Hematopoietic multipotent progenitor cell treated with erythropoietin and hydrocortisone succinate and interleukin-3 and kit ligand, for 8 days (in vitro differentiated cells): ENCODE data around the gene RSPH10B.
"Not testable (repeated sequence)": the region's sequence is repeated elsewhere in the genome, so short reads cannot be mapped to it uniquely, and the experiment has no call there.

Experiments
- DNase-seq: peaks from one replicate; pipeline ENCODE4 v3.0.0-alpha.2; 2015

RSPH10B gene

DNA sequence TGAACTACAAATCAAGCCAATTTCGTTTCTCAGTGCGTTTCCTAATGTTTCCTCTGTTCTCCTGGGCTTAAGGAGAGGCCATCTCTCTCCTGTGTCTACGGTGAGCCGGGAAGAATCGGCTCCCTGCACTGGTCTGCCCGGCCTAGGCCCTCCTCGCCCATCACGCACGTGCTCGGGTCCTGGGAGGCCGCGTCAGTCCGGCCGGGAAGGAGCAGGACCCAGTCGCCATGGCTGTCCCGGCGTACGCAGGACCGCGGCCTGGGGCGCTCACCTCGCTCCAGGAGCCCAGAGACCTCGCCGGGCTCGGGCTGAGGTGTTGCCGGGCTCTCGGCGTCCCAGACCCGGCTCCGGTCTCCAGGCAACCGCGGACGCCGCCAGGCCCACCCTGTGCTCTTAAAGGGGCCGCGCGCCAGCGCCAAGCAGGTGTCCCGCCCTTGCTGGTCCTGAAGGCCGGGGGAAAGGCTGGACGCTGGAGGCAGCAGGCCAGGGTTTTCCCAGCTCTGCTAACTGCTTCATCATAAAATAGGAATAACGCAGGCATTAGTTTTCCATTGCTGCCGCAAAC is at the start of gene RSPH10B:
Gene RSPH10B (minus strand): TSS at position 343 of the 565 bp plus-strand sequence. CDS start 3,573 bp downstream, outside the sequence.
- not testable (repeated sequence) for DNase-seq

DNA sequence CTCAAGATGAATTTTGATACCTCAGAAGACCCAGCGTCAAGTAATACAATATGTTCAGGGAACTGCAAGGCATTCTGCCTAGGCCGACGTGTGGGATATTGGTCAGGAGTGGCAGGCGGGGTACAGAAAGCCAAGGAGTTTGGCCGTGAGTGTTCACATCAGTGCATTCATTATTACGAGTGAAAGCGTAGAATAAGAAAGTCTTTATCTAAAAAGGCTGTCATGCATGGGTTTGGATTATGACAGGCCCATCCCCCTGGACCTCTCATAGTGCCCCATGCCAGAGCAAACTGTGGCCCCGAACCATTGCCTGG is 46.1 kb upstream of the RSPH10B start:
- no peak for DNase-seq

DNA sequence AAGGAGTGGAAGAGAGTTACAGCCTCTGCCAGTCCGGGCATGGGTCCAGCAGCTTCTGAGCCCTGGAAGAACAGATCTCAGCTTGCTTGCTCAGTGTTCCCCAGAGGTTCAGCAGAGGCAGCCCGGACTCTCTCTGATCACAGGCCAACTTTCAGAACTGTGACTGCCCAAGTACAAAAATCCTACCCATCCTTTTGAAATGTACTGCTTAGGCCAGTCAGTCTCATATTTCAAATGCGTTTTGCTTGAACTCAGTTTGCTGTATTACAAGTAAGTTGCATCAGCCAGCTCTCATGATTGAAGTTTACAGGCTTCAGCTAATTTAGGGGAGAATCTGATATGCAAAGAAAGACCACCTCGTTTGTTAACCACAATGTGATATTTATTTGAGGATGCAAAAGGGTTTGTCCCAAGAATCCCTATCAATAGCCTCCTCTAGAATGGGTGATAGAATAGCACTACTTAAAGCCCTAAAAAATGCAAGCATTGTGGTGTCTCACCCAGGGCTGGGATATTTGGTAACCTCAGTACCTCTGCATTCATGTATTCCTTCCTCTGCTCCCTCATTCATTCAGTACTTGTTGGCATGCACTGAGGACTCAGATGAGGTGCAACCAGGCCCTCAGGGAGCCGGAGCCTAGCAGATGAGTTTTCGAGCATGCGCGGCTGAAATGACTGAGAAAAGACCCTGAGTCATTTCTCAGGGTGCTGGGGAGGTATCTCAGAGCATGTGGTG is 45.6 kb upstream of the RSPH10B start:
- peak; percentile 51 for DNase-seq

DNA sequence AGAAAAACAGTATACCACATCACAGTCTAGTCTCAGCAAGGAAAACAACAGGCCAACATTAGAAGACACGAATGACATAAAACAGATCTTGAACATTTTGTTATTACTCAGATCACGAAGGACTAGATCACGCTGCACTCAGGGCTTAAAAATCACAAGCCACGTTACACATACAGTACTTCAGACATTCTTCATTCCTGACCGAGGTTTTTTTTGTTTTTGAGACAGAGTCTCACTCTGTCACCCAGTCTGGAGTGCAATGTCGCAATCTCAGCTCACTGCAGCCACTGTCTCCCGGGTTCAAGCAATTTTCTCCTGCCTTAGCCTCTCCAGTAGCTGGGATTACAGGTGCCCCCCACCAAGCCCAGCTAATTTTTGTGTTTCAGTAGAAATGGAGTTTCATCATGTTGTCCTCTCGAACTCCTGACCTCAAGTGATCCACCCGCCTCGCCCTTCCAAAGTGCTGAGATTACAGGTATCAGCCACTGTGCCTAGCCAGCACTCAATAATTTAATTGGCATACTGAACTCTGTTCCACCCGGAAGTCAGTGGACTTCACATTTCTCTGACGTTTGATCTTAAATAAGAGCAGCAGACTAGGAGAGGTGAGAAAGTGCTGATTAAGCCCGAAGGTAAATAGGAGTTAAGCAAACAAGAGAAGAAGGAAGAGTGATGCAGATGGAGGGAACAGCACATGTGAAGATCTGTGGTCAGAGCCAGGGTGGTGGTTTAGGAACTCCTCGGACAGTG is 42.0 kb upstream of the RSPH10B start:
- DNase-seq: no peak

DNA sequence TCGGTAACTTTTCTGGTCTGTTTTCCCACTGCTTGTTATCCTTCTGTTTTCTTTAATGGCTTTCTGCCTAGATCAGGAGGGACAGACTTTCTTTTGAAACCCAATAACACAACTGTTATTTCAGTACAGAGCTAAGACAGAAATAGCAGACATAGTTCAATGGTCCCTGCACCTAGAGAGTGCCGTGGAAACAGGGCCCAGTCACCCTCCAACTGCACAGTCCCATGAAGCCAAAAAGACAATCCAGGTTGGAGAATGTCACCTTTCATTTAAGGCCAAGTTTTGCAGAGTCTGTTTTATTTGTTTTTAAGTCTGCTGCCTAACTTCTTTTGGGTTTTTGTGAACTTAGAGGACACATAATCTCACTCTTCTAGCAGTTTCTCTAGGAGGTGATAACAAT is 41.1 kb upstream of the RSPH10B start:
- no peak for DNase-seq

DNA sequence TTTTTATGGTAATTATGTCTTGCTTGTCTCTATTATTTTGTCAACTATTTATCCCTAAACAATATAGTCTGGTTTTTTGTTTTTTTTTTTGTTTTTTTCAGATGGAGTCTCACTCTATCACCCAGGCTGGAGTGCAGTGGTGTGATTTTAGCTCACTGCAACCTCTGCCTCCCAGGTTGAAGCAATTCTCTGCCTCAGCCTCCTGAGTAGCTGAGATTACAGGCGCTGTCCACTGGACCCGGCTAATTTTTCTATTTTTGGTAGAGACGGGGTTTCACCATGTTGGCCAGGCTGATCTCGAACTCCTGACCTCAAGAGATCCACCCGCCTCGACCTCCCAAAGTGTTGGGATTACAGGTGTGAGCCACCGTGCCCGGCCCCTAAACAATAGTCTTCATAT is 39.9 kb upstream of the RSPH10B start:
- DNase-seq: not testable (repeated sequence)

DNA sequence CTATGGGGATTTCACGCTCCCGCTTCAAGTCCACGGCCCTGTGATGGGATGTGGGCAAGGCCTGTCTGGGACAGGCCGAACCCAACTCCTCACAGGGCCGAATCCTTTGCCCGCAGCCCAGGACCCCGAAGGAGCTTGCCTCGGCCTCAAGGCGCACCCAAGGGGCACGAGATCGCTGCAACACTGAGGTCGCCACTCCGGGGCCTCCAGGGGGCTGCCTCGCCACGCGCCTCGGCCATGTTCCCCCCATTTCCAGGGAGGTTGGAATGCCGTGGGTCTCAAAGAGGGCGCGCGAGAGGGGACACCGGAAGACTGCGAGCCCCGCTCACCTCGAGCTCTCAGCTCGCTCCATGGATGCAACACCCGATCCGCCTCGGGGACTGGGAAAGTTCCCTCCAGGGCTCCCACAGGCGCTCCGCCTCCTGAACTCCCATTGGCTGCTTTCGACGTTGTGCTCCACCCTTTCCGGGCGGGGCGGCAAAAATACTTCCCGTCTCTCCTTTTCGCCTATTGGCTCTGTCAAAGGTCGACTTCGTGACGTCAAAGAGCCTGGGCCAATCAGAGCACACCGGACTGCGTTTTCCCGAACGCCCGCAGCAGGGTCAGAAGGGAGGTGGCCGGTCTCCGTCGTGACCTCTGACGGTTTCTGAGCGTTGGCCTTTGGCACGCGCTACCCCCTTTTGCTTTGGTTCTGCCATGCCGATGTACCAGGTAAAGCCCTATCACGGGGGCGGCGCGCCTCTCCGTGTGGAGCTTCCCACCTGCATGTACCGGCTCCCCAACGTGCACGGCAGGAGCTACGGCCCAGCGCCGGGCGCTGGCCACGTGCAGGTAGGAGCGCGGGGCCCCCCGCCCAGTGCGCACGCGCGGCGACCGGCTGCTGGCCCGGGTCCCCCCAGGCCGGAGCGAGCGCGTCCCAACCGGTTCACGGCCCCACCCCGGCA is 38.5 kb upstream of the RSPH10B start, which contains the start of the genes AIMP2 and PMS2:
Gene AIMP2 (plus strand): TSS at position 605 of the 944 bp plus-strand sequence. CDS start 92 bp downstream, at position 697.
Gene PMS2 (minus strand): TSS at position 382 of the 944 bp plus-strand sequence. CDS start 30 bp downstream, at position 352.
- peak; percentile 99 for DNase-seq

DNA sequence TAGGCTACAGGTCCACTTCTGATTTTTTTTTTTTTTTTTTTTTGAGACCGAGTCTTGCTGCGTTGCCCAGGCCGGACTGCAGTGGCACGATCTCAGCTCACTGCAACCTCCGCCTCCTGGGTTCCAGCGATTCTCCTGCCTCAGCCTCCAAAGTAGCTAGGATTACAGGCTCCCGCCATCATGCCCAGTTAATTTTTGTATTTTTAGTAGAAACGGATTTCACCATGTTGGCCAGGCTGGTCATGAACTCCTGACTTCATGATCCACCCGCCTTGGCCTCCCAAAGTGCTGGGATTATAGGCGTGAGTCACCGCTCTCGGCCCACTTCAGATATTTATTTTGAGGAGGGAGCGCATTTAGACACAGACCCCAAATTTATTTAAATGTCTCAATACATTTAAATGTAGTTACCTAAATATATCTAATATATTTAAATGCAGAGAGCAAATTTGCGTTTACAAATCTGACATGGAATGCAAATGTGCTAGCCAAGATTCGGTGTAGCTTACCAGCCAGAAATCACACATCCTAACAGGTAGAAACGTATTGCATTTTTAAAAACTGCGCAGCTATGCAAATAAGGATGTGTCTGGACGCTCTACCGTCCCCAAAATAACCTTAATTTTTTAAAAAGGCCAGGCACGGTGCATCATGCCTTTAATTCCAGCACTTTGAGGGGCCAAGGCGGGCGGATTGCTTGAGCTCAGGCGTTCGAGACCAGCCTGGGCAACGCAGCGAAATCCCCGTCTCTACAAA is 37.5 kb upstream of the RSPH10B start:
- DNase-seq: not testable (repeated sequence)

DNA sequence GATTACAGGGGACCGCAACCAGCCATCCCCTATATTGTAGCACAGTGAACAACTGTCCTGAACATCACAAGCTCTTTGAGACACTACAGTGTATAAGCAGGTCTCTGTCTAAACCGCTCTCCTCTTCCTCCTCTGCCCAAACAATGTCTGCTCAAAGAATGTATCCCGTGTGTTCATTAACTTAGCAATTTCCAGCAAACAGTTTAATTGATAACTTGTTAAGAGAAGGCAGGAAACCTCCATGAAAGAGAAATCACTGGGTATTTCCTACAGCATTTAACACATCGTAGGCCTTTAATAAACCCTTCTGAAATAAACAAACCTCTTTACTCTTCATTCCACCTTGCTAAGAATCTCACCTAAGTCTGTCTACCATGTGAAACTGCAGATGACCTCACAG is 36.9 kb upstream of the RSPH10B start:
- no peak for DNase-seq

DNA sequence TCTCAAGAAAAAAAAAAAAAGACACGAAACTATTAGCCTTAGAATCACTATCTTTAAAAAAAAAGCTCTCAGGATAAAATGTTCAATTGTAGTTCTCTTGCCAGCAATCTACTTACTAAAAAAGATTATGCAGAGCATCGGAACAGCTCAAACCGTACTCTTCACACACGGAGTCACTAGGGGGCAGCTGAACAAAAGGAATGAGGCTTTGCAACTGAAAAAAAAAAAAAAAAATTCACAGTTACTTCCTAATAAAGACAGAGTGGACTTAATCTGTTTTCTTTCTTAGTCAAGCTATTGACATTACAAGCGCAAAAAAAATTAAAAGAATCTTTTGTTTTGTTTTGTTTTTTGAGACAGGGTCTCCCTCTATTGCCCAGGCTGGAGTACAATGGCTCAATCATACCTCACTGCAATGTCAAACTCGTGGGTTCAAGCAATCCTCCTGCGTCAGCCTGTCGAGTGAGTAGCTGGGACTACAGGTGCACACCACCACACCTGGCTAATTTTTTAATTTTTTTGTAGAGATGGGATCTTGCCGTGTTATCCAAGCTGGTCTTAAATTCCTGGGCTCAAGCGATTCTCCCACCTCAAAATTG is 26.8 kb upstream of the RSPH10B start:
- peak; percentile 85 for DNase-seq

DNA sequence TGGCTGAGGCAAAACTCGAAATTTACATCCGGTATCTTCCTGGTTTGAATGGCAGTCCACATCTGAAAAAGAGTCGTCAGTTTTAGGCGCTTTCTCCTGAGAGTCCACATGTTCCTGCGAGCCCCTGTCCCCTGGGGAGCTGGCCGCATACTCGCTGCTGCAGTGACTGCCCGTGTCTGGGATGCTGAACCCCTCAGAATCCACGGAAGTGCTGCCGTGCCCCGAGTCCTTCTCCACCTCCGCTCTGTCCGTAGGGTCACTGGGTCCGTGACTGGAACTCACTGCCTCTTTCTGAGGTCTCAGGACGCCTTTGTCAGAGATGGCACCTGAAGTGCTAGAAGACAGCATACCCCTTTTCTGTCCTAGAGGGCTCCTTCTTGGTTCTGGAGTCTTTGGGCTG is 16.6 kb upstream of the RSPH10B start:
- not testable (repeated sequence) for DNase-seq

DNA sequence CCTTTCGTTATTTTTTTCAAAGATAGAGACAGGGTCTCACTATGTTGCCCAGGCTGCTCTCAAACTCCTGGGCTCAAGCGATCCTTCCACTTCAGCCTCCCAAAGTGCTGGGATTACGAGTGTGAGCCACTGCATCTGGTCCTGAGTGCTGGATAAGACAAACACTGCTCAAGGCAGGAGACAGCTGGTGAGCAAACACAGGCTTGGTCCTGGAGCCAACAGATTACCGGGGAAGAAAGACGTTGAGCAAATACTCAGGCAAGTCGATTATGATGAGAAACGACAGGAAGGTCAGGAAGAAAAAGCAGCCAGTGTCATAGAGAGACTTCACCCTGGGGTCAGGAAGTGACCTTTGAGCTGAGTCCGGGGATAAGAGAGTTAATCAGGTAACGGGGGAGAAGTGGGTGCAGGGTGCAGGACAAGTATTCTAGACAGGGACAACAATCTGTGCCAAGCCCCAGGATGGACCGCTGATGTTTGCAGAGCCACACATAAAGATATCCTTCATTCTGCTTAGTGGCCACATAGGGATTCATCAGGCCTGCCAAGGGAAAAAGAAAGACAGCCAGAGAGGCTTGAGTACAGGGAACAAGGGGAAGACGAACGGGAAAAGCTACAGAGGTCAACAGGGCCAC is 9.3 kb upstream of the RSPH10B start:
- not testable (repeated sequence) for DNase-seq

DNA sequence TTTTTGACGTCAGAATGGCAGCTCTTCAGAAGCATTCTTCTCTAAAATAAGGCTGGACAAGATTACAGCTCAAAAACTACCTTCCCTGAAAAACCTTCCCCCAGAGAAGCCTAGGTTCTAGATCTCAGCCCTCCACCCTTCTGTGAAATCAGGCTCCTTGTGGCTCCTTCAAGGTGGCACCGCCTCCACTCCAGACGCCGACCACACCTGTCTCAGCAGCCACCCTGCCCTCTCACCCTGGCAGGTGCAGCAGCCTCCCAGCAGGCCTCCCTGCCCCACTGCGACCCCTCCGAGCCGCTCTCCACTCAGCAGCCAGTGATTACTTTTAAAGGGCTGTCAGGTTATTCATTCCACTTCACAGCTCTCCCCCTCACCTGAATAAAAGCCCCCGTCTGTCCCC is 3.1 kb upstream of the RSPH10B start:
- DNase-seq: not testable (repeated sequence)

DNA sequence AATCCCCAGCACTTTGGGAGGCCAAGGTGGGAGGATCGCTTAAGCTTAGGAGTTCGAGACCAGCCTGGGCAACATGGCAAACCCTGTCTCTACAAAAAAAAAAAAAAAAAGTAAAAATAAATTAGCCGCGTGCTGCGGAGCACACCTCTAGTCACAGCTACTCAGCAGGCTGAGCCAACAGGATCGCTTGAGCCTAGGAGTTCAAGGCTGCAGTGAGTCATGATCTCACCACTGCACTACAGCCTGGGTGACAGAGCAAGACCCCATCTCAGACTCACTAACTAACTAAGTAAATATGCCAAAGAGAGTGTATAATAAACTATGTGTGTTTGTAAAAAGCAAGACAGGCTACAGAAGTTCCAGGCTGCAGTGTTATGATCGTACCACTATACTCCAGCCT is 6.7 kb downstream of the RSPH10B start:
- DNase-seq: not testable (repeated sequence)

DNA sequence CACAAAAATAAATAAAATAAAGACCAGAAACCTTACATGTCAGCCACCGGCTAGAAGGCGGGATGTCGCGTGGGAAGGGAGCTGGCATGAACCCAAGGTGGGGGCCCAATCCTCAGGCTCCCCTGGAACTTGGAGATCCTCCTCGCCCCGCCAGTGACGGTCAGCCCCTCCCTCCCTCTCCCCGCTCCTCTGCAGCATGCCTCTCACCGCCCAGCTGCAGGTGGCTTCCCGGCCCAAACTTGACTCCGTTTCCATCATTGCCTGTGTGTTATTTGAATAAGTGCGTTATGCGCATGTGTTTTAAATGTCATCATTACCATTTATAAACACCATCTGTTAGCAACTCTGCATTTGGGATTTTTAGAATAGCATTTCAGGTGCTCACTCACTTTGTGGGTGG is 7.3 kb downstream of the RSPH10B start:
- DNase-seq: not testable (repeated sequence)

DNA sequence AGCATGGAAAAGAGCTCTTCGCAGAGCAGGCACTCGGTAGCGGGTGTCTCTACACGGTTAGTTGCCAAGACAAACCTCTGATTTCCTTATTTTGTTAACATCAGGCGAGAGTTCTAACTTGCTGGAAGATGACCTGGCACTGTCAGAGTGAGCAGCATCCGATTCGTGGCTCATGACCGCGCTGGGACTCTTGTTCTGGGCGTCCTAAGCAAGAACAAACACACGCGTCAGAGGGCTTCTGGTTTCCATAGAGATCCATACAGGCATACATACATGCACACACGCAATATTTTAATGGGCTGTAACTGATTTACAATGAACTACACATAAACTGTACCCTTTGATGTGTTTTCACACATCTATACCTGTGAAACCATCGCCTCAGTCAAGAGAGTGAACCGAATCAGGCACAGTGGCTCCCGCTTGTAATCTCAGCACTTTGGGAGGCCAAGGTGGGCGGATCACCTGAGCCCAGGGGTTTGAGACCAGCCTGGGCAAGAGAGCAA is 35.5 kb downstream of the RSPH10B start:
- not testable (repeated sequence) for DNase-seq

DNA sequence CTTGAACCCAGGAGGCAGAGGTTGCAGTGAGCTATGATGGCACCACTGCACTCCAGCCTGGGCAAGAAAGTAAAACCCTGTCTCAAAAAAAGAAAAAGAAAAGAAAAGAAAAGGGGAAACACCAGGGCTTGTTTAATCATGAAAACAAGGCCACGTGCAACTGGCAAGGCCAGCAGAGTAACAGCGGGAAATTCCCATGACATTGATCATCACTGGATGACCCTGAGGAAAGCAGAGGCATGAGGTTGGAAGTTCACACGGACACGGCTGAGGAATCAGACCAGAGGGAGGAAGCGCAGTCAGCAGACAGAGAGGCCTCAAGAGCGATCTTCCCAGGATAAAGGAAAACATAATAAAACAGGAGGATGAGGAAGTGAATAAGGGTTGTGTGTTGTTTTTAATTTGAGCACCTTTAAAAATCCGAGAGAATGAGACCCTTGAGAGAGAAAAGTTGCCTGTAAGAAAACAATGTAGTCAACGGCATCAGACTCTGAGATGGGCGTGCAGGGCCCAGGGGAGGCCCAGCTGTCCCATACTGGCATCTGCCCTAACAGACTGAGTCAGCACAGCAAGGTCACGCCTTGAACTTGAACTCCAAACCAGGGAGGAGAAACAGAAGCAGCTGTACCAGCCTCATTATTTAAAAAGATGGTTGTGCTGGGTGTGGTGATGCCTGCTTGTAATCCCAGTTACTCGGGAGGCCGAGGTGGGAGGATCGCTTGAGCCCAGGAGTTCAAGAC is 38.4 kb downstream of the RSPH10B start:
- DNase-seq: not testable (repeated sequence)

DNA sequence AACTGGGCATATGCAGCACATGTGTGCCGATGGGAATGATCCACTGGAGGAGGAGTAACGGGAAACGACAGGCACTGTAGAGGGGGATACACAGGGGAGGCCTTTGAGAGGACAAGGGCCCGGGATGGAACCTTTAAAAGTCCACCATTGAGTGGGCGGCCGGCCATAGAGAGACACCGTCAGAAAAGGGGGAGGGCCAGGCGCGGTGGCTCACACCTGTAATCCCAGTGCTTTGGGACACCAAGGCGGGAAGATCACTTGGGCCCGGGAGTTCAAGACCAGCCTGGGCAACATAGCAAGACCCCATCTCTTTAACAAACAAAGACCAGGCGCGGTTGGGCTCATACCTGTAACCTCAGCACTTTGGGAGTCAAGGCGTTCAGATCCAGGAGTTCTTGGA is 39.2 kb downstream of the RSPH10B start:
- not testable (repeated sequence) for DNase-seq

DNA sequence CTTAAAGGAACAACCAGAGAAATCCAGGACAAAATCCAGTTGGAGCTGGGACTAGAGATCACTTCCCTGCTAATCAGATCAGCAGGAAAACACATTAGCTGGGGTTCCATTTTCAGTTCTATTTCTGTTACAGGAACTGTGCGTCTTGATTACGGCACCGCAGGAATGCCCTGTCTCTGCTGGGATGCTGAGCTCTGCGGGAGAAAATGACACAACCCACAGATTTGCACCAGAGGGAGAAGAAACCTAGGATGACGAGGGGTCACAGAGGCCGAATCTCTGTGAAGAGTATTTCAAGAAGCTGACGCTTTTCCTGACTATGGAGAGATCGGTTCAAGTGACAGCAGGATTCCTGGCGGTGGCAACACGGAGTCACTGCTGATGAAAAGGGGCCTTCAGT is 40.2 kb downstream of the RSPH10B start:
- DNase-seq: not testable (repeated sequence)
